ENCODE data around the gene STT3B. TPM values are rescaled to one million over a fixed set of nuclear protein-coding genes. Genes with fewer than 3 reads are reported as not detected.

STT3B gene
- 100 to 1,000 TPM; 127 to 139 TPM for total RNA-seq
- polyA plus RNA-seq (ENCODE audit: insufficient read length in 6 of 6): 100 to 1,000 TPM; 141 to 176 (median 164) TPM
- long read RNA-seq, donor 1, full-length matches to known transcripts: 11 of 49 reads
- long read RNA-seq, donor 1, partial matches to known transcripts: 38 of 49 reads
- long read RNA-seq, donor 1, other reads (novel, unspliced or antisense): 0 of 49 reads
- long read RNA-seq, donor 2, full-length matches to known transcripts: 13 of 19 reads
- long read RNA-seq, donor 2, partial matches to known transcripts: 6 of 19 reads
- long read RNA-seq, donor 2, other reads (novel, unspliced or antisense): 0 of 19 reads
- long read RNA-seq, donor 3, full-length matches to known transcripts: 9 of 32 reads
- long read RNA-seq, donor 3, partial matches to known transcripts: 23 of 32 reads
- long read RNA-seq, donor 3, other reads (novel, unspliced or antisense): 0 of 32 reads
- long read RNA-seq, donor 4, full-length matches to known transcripts: 1 of 2 reads
- long read RNA-seq, donor 4, partial matches to known transcripts: 0 of 2 reads
- long read RNA-seq, donor 4, other reads (novel, unspliced or antisense): 1 of 2 reads
- long read RNA-seq, donor 5, full-length matches to known transcripts: 13 of 28 reads
- long read RNA-seq, donor 5, partial matches to known transcripts: 15 of 28 reads
- long read RNA-seq, donor 5, other reads (novel, unspliced or antisense): 0 of 28 reads
- long read RNA-seq, donor 6, full-length matches to known transcripts: 12 of 28 reads
- long read RNA-seq, donor 6, partial matches to known transcripts: 16 of 28 reads
- long read RNA-seq, donor 6, other reads (novel, unspliced or antisense): 0 of 28 reads
- long read RNA-seq, donor 7, full-length matches to known transcripts: 11 of 17 reads
- long read RNA-seq, donor 7, partial matches to known transcripts: 6 of 17 reads
- long read RNA-seq, donor 7, other reads (novel, unspliced or antisense): 0 of 17 reads
- long read RNA-seq, donor 8, full-length matches to known transcripts: 6 of 23 reads
- long read RNA-seq, donor 8, partial matches to known transcripts: 17 of 23 reads
- long read RNA-seq, donor 8, other reads (novel, unspliced or antisense): 0 of 23 reads
- long read RNA-seq, donor 9: 0 reads
- long read RNA-seq, donor 10, partial matches to known transcripts: 3 of 7 reads
- long read RNA-seq, donor 10, other reads (novel, unspliced or antisense): 2 of 7 reads
- long read RNA-seq, donor 11, full-length matches to known transcripts: 8 of 14 reads
- long read RNA-seq, donor 11, partial matches to known transcripts: 6 of 14 reads
- long read RNA-seq, donor 11, other reads (novel, unspliced or antisense): 0 of 14 reads
- long read RNA-seq, donor 12, full-length matches to known transcripts: 5 of 18 reads
- long read RNA-seq, donor 12, partial matches to known transcripts: 13 of 18 reads
- long read RNA-seq, donor 12, other reads (novel, unspliced or antisense): 0 of 18 reads

GRCh38 chr3:31532587-31533168 is at the start of gene STT3B:
Gene STT3B, plus strand, starts transcription at chr3:31532925. Its CDS starts 74 bp downstream, at chr3:31532999.
- TF ChIP-seq, protein P1, sequence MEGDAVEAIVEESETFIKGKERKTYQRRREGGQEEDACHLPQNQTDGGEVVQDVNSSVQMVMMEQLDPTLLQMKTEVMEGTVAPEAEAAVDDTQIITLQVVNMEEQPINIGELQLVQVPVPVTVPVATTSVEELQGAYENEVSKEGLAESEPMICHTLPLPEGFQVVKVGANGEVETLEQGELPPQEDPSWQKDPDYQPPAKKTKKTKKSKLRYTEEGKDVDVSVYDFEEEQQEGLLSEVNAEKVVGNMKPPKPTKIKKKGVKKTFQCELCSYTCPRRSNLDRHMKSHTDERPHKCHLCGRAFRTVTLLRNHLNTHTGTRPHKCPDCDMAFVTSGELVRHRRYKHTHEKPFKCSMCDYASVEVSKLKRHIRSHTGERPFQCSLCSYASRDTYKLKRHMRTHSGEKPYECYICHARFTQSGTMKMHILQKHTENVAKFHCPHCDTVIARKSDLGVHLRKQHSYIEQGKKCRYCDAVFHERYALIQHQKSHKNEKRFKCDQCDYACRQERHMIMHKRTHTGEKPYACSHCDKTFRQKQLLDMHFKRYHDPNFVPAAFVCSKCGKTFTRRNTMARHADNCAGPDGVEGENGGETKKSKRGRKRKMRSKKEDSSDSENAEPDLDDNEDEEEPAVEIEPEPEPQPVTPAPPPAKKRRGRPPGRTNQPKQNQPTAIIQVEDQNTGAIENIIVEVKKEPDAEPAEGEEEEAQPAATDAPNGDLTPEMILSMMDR (IDR thresholded peaks at IDR 0.05): no peak
- peaks cover 27 to 49% of the 10 kb centered on the region in 2 donors for H3K4me1 ChIP-seq
- no peaks in the 10 kb centered on the region for H3K27me3 ChIP-seq
- H3K4me3 ChIP-seq: peak within 1 kb of the TSS; percentile 92 to 93
- peak within 1 kb of the TSS; percentile 97 to 98 for H3K27ac ChIP-seq
- ATAC-seq (peak; percentile 78), DNase-seq (peak in 3 of 4 donors; percentile 90 to 97 (median 90))
- H3K36me3 ChIP-seq: no peaks in the 10 kb centered on the region
- intact Hi-C loops (cut with DNase I): no loop called here
- H3K9me3 ChIP-seq: no peaks in the 10 kb centered on the region

DNA sequence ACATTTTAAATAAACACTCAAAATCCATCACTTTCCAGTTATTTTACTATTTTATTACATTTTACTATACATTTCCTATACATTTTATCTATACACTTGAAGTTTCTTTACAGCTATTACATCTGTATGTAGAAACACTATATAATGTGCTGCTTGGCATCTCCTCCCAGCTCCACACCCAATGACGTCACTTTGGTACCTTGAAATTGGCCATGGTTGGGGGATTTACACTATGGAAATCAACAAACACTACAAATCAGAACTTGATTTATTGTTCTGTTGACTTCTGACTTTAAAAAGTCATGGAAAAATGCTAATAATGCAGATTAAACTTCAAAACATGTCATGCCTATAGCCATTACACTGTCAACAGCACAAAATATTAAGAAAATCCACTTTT is 48.9 kb upstream of the STT3B start:
- Histone ChIP-seq H3K27me3 (no peaks in the 10 kb centered on the region), H3K4me3 (no peak overlapping the region), H3K4me1 (no peaks in the 10 kb centered on the region), H3K9me3 (no peaks in the 10 kb centered on the region), H3K27ac (no peak overlapping the region), H3K36me3 (no peaks in the 10 kb centered on the region)
- intact Hi-C loops (cut with DNase I): no loop called here
- DNase-seq: no peak
- TF ChIP-seq, protein P1 (IDR thresholded peaks at IDR 0.05): no peak
- ATAC-seq: no peak

DNA sequence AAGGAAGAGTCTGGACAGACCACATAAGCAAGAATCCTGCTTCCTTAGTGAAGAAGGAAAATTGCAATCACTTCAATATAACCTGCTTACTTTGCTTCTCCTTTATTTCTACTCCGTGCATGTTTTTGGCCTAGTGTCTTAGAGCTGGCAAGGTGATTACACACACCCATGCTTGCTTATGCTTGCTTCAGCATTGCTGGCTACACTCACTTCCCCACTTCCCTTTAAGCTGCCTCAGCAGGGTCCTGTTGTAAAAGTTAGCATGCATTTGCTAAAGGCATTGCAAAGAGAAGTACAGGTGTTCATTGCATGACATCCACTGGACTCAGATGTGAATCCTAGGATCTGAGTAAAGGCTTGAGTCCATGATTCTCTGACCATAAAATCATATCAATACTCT is 47.5 kb upstream of the STT3B start:
- TF ChIP-seq, protein P1 (IDR thresholded peaks at IDR 0.05): no peak
- Histone ChIP-seq H3K36me3 (no peaks in the 10 kb centered on the region), H3K9me3 (peaks cover 0 to 3% of the 10 kb centered on the region in 2 donors), H3K27me3 (no peaks in the 10 kb centered on the region), H3K4me3 (no peak overlapping the region), H3K4me1 (no peaks in the 10 kb centered on the region), H3K27ac (no peak overlapping the region)
- no peak for DNase-seq
- ATAC-seq: no peak
- intact Hi-C loops (cut with DNase I): no loop called here

DNA sequence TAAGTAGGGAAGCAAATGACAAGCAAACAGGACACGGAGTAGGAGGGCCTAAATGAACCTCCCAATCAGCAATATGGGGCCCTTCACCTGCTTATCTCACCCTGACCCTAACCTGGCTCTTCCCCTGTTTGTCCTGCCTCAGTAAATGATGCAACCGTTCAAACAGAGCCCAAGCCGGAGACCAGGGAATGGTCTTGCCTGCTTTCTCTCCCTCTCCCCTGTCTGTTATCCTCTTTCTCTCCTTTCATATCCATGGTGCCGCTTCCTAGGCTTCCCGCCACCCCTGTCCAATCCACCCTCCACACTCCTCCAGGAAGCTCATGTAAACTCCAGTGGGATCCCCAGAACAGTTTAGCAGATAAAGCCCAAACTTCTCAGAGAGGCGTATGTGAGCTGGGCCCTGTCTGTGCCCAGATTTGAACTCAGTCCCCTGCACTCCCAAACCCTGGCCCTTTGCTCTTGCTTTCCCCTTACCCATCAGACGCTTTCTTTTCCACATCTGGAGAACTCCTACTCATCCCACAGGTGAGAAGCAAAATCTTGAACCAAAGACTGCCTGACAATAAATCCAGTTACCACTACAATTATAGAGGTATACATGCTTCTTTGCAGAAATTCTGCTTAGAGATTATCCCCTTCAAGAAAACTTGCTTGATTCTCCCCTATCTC is 45.7 kb upstream of the STT3B start:
- DNase-seq (no peak), ATAC-seq (no peak)
- Histone ChIP-seq H3K36me3 (no peaks in the 10 kb centered on the region), H3K4me1 (no peaks in the 10 kb centered on the region), H3K9me3 (peaks cover 0 to 17% of the 10 kb centered on the region in 2 donors), H3K4me3 (no peak overlapping the region), H3K27me3 (no peaks in the 10 kb centered on the region), H3K27ac (no peak overlapping the region)
- intact Hi-C loops (cut with DNase I): no loop called here
- TF ChIP-seq, protein P1 (IDR thresholded peaks at IDR 0.05): no peak
